Measurements from ENCODE around the gene SMARCA4.
"Not testable (repeated sequence)": the region's sequence is repeated elsewhere in the genome, so short reads cannot be mapped to it uniquely, and the experiment has no call there.

SMARCA4 gene

DNA sequence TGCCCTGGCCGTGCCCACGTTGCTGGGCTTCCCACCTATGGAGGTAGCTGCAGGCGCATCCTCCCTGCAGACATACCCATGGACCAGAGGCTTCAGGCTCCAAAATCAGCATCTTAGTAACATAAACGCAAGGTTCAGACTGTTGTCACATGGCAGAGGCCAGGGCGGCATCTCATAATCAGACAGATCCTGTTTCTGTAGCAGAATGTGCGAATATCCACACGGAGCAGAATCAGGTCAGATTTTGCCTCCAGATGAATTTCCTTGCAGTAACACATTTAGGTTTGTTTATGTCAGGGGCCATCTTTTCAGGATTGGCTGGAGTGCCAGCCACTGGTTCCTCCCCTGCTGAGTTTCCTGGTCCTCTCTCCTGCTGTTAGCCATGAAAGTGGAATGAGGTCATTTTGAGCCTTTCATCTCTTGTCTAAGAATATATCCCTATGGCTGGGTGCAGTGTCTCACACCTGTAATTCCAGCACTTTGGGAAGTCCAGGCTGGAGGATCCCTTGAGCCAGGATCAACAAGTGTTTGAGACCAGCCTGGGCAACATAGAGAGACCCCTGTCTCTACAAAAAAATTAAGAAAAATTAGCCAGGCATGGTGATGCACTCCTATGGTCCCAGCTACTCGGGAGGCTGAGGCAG lies 20.5 kb downstream of the SMARCA4 start:
- DNase-seq = no peak

DNA sequence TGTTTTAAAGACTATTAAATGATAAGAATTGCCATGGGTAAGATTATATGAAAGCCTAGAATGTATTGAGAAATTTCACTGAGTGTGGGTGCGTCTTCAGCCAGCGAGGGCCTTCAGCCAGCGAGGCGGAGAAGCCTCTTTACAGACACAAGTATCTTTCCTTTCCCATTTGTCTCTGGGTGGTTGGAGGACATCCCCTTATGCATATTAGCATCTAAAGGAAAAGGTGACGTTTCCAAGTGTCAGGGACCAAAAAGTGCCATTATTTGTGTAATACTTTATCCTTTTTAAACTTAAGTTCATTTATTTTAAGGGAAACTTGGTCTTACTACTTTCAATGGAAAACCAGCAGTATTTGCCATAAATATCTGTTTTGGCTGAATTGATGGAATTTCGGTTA lies 22.2 kb downstream of the SMARCA4 start:
- DNase-seq = no peak

GRCh38 chr19:10984166-10984735 lies 23.4 kb downstream of the SMARCA4 start:
- no peak for DNase-seq

DNA sequence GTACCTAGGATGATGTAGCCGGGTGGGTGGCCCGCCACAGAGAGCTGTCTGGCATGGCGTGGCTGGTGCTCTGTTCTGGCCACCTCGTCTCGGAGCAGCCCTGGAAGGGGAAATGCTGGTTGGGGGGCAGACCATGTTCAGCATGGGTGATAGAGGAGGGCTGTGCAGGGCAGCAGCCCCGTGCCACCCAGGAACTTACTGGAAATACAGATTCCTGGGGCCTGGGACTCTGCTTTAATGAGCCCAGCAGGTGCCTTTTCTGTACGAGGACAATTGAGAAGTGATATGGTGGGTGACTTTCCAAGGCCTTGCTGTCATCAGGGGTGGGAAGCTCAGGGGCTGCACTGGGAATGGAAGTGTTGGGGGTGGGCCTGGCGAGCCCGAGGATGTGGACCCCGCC lies 24.7 kb downstream of the SMARCA4 start:
- no peak for DNase-seq

DNA sequence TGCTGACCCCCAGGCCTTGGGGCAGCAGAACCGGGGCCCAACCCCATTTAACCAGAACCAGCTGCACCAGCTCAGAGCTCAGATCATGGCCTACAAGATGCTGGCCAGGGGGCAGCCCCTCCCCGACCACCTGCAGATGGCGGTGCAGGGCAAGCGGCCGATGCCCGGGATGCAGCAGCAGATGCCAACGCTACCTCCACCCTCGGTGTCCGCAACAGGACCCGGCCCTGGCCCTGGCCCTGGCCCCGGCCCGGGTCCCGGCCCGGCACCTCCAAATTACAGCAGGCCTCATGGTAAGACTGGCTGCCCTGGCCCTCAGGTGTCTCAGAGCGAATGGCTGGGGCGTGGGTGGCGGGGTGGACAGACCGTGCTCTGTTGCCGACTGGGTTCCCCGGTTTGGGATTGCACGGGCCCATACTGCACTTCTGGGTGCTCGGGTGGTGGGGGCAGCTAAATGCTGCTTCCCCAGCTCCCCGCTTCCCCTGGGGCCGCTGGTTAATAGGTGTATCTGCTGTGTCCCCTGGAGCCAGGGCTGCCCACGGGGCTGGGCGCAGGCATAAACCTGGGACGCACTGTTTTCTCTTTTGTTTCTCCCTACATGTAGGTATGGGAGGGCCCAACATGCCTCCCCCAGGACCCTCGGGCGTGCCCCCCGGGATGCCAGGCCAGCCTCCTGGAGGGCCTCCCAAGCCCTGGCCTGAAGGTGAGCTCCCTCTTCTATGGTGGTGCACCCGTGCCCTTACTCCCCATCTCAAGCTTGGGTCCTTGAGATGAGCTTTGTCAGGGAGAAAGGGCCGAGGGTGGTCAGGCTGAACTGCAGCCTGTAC lies 25.7 kb downstream of the SMARCA4 start:
- DNase-seq = no peak

DNA sequence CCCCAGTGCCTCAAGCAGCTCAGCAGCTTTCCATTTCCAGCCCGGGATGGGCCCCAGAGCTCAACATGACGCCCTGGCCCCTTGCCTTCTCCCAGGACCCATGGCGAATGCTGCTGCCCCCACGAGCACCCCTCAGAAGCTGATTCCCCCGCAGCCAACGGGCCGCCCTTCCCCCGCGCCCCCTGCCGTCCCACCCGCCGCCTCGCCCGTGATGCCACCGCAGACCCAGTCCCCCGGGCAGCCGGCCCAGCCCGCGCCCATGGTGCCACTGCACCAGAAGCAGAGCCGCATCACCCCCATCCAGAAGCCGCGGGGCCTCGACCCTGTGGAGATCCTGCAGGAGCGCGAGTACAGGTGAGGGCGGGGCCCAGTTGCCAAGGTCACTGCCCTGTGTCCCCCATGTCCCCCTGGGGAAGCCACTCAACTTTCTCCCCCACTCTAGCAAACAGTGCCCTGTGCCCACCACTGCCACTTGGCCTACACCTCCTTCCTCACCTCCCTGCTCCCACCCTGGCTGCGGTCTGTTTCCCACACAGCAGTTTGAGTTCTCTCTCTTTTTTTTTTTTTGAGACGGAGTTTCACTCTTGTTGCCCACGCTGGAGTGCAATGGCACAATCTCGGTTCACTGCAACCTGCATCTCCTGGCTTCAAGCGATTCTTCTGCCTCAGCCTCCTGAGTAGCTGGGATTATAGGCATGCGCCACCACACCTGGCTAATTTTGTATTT lies 26.9 kb downstream of the SMARCA4 start:
- DNase-seq = no peak

- DNase-seq = no peak
Measured at GRCh38 chr19:10988380-10988779, 27.6 kb downstream of the SMARCA4 start.

DNA sequence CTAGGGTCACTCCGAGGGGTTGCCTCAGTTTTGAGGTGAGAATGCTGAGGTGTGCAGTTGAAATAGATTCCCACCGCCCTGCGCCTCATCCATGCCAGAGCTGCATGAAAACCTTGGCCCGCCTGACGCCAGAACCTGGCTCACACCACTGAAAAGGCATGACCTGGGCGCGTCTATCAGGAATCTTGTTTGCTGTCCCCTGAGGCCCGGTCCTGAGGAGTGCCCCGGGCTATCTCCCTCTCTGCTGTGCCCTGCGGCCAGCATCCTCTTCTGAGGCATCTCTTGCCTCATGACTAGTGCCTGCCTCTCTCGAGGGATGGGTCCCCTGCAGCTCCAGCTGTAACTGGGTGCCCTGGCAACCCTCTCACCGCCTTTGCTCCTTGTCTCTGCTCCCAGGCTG lies 28.1 kb downstream of the SMARCA4 start:
- DNase-seq = no peak

GRCh38 chr19:10991076-10991475 lies 30.2 kb downstream of the SMARCA4 start:
- DNase-seq = no peak

DNA sequence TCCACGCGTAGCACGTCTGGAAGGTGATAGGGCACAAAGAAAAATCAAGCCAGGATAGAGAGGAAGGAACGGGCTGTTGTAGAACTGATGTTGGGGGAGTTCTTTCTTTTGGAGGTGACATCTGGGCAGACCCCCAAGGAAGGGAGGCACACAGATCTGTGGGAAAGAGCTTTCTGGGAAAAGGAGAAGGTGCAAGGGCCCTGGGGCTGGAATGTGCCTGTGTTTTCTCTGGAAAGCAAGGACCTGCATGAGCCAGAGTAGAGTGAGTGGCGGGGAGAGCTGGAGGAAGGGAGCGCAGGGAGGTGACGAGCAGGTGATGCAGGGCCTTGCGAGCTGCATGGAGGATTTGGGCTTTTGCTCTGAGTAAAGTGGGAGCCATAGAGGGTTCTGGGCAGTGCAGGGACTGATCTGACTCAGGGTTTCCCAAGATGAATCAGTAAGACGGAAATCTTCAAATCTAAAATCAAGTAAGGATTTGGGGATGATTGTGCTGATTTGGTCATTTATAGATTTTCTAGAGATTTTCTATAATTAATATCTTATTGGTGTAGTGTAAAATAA lies 30.8 kb downstream of the SMARCA4 start:
- DNase-seq = no peak

GRCh38 chr19:10992174-10992573 lies 31.3 kb downstream of the SMARCA4 start:
- DNase-seq = not testable (repeated sequence)

GRCh38 chr19:10995926-10996600 lies 35.2 kb downstream of the SMARCA4 start:
- DNase-seq = no peak

DNA sequence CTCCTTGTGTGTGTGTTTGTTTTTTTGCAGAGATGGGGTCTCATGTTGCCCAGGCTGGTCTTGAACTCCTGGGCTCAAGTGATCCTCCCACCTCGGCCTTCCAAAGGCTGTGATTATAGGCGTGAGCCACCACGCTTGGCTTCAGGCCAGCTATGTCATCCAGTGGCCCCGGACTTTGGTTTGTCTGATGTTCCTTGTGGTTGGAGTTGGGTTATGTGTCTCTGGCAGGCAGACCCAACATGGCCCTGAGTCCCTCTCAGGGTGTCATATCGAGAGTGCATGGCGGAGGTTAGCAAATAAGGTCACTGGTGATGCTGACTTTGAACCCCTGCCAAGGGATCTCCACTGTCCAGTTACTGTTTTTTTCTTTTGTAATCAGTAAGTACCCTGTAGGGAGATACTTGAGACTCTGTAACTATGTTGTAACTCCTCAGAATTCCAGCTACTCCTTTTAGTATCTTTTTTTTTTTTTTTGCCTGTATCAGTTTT lies 37.3 kb downstream of the SMARCA4 start:
- no peak for DNase-seq

DNA sequence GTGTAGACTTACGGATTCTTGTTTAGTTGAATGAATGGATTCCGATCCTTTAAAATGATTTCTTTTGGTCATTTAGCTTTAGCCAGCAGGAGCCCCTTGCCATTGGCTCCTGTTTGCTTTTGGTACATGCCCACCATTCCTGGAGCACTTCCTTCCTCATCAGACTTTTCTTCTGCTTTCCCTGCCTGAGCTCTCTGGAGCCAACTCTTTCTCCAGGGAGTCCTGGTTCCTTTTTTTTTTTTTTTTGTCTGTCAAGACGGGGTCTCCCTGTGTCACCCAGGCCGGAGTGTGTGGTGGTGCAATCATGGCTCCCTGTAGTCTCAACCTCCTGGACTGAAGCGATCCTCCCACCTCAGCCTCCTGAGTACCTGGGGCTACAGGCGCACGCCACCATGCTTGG lies 37.8 kb downstream of the SMARCA4 start:
- no peak for DNase-seq

DNA sequence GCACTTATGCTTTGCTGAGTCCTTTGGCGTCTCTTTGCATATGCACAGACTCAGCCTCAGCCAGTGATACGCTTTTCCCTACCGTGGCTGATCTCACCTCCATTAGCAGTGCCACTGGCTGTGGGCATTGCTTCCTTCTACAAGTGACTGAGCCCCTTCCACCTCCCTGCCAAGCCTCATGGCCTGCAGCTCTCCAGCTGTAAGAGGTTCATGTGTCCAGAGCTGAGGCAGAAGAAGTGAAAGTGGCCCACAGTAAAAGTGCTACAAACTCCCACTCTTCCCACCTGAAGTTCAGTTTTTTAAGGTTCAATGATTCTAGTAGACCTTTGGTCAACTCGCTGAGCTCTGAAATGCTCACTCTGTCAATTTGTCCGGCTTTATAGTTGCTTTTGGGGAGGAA lies 44.7 kb downstream of the SMARCA4 start:
- DNase-seq = no peak

DNA sequence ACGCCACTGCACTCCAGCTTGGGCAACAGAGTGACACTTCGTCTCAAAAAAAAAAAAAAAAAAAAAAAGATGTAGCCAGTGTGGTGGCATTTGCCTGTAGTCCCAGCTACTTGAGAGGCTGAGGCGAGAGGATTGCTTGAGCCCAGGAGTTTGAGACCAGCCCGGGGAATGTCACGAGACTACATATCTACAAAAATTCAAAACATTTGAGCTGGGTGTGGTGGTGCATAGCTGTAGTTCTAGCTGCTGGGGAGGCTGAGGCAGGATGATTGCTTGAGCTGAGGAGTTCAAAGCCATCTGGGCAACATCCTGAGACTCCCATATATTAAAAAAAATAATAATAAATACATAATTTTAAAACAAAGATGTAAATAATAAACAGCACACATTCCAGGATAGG lies 46.6 kb downstream of the SMARCA4 start:
- DNase-seq = no peak

DNA sequence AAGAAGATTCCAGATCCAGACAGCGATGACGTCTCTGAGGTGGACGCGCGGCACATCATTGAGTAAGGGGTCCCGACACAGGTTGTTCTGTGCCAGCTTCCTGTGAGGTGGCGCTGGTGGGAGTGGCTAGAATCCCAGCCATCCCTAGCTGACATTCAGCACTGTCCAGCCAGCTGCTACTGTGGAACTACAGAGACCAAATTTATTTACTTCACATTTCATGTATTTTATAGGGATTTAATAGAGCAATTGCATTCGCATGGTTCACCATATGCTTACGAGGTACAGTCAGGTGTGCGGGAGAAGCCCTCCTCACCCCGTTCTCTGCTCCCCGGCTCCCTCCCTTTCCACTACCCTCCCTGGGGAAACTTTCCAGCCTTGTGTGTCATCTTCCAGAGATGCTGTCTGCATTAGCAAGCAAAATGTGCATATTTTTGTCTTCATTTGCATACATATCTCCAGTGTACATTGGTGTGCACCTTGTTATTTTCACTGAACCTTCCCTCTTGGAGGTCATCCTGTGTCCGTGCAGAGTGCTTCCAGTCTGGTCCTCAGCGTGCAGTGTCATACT lies 47.2 kb downstream of the SMARCA4 start:
- DNase-seq = no peak

- DNase-seq = no peak
Measured at GRCh38 chr19:11010041-11010440, 49.2 kb downstream of the SMARCA4 start.

- DNase-seq = no peak
Measured at GRCh38 chr19:11012507-11012906, 51.7 kb downstream of the SMARCA4 start.

DNA sequence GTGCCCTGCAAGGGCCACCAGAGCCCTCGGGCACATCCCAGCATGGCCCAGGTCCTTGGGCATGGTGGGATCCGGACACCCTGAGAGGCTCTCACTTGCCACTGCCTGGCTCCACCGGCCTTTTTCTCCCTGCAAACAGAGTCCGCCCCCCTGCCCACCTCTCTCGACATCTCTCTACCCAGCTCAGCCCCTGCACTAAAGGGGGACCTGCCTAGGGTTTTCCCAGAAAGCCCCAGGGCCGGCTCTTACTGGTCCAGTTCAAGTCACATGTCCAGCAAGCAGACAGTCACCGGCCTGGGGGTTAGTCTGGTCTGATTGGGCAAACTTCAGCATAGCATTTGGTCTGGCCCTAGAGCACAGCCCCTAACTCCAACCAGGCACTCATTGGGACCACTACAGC lies 52.9 kb downstream of the SMARCA4 start:
- DNase-seq = no peak

DNA sequence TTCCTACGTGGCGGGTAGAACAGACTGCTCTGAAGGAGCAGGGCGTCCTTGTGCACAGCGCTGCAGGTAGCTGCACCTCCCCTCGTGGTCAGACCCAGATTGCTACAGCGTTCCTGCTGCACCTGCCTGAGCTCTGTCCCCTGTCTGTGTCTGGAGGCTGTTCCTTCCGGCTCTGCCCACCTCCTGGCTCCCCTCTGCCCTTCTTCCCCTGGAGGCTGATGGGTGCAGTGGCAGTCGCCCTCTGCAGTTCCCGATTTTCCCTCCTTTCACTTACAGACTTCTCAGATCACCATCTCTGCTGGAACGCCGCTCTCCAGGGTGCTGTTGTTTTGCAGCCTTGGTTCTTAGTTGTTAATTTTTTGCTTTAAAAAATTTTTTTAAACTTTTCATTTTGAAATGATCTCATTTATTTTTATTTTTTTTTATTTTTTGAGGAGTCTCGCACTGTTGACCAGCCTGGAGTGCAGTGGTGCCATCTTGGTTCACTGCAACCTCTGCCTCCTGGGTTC lies 53.6 kb downstream of the SMARCA4 start:
- no peak for DNase-seq

DNA sequence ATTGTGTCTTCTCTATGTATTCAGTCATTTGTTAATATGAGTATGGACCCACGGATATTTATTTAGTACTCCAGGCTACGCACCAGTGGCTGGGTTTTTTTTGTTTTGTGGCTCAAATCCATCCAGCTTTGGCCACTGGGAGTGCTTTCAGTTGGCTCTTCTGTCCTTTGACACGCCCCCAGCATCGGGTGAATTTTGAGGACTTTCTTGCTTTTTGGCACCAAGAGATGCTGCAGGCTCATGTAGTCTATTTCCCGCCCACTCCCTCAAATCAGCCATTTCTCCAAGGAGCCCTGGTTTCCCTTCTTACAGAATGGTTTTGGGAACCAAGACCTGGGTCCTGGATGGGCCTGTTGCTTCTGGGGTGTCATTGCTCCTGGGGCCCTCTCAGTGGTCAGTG lies 55.8 kb downstream of the SMARCA4 start:
- no peak for DNase-seq

Data from activated T-cell treated with anti-CD3 and anti-CD28 coated beads for 4 hours (primary cell).